UCSD-AML1 (cell line): ENCODE measurements around the gene STARD10.

Experiments
- DNase-seq: peaks from one replicate; lab custom pipeline; 2025; ENCODE audit not compliant: unreplicated experiment; lab: John Stamatoyannopoulos, UW

The STARD10 gene

DNA sequence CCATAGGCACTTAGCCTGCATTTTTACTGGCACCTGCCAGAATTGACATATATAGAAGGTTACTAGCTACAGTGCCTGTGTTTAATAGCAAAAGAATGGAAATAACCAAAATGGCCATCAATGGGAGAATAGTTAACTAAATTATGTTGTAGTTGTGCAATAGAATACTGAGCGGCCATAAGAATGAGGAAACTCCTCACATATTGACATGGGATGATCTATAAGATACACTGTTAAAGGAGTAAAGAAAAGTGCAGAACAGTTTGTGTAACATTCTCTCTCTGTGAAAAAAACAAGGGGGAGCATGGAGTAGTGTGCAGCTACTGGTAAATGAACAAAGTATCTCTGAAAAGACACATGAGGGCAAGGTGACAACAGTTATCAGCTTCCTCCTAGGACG is 63.1 kb downstream of the STARD10 start:
- DNase-seq, result no peak

- no peak for DNase-seq
These were observed 63.6 kb downstream of the STARD10 start for GRCh38 chr11:72730243-72730642.

- no peak for DNase-seq
These were observed 66.3 kb downstream of the STARD10 start for GRCh38 chr11:72727521-72727920.

- no peak for DNase-seq
These were observed 67.3 kb downstream of the STARD10 start for GRCh38 chr11:72726266-72727220.

DNA sequence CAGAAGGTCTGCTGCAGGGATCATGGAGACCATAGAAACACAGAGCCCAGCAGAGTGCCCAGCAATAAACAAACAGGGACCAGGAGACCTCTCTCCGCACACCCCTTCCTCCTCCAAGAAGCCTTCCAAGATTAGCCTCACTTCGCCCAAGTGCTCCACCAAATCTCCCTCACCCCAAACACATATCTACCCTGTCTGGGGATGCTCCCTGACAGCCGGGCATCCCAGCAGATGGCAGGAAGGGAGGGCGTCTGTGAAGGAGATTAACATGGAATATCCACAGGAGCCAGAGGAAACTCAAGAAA is 68.2 kb downstream of the STARD10 start:
- DNase-seq, result no peak

DNA sequence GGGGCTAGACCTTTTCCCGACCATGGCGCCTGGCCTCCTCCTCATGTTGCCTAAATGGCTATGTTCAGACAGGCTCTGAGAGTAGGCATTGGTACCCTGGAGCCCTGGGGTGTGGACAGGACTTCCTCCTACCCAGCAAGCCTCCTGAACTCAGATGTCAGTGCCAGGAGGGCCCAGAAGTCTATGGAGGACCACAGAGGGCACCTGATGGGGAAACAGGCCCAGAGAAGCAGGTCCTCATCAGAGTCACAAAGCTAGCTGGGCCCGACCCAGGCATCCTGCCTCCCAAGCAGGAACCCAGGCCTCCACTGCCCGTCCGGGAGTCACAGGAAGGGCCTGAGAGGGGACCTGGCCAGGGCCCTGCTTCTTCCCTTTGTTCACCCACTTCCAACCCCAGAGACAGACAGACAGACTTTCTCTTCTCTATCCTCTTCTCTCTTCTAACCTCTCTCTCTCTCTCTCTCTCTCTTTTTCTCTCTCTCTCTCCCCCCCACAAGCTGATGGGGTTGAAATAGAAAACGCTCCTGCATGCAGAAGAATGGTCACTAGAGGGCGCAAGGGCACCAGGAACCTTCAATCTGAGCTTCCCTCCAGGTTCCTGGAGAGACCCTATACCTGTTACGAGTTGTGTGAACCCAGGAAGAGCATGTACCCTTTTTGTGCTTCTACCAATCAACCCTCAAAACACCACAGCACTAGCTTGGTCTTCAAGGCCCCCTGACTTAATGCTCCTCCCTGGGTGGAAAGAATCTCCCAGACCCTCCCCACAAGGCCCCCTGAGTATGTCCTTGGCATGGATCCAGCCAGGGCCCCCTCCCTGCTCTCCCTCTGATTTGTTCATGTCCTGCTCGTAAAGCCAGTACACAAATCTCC is 68.8 kb downstream of the STARD10 start:
- DNase-seq, result peak; percentile 67

DNA sequence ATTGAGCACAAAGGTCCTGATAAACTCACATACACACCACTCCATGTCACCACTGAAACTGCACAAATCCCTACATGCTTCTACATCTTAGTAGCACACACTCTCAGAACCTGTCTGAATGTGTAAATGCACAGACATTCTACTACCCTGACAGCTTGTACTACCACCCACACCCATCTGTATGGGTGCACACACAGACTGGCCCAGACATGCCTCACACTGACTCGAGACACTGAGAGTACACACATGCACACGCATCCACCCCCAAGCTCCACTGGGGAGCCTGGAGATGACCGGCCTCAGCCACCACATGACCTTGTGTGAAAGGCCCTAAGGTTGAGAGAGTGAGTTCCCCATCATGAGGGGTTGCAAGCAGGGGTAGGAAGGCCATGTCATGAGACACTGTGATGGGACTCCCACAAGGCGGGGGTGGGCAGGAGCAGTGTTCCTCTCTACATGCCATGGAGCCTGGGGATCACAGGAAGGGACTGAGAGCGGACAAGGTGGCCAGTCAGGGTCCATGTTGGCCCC is 69.8 kb downstream of the STARD10 start:
- DNase-seq, result no peak

DNA sequence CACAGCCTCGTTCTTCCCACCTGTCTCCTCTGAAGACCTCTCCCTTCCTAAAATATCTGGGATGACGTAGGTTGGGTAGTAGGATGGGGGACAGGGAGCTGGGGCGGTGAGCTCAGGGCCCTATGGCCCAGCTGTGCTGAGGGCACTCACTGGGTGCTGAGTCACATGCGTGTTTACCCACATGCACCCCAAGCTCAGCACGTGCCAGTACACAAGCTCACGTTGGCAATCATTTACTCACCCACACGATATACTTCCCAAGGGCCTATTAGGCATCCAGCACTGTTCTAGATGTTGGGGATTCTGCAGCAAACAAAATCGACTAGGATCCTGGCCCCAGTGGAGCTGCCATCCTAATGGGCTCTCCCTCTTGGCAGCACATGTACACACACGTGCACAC is 70.3 kb downstream of the STARD10 start:
- no peak for DNase-seq

- peak; percentile 94 for DNase-seq
These were observed 71.6 kb downstream of the STARD10 start for GRCh38 chr11:72722050-72722748.

DNA sequence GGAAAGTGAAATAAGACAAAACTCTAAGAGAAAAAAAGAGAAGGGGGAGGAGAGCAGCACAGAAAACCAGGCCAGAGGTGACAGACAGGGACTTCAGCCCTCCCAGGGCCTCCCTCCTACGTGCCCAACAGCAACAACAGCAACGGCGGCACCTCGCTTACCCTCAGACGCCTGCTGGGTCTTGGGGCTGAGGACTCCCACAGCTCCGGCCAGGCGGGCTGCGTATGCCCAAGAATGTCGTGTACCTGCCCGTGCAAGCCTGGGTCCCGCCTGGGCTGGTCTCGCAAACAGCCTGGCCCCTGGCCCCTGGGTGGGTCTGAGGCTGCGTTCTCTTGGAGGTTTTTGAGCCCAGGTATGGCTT is 72.2 kb downstream of the STARD10 start:
- DNase-seq, result no peak

- no peak for DNase-seq
These were observed 72.6 kb downstream of the STARD10 start for GRCh38 chr11:72721276-72721675.

DNA sequence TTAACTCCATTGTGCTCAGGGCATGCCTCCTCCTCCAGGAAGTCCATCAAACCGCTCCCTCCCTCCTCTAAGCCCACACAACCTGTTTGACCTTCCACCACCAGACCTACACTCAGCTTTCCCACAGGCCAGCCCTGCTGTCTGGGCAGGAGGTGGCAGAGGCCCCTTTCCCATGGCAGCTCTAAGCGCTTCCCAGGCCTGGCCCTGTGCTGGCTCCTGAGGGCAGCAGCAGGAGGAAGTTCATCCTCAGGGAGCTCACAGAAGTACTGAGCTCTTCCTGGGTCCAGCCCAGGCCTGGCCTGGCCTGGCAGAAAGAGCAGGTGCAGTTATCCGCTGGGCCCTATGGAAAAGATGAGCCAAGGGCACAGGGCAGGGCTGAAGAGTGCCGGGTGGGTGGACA is 73.1 kb downstream of the STARD10 start:
- DNase-seq, result no peak

- peak; percentile 22 for DNase-seq
These were observed 73.8 kb downstream of the STARD10 start for GRCh38 chr11:72720047-72720446.

- DNase-seq, result no peak
These were observed 74.3 kb downstream of the STARD10 start for GRCh38 chr11:72719551-72719950.

GRCh38 chr11:72719144-72719543 is 74.7 kb downstream of the STARD10 start:
- peak; percentile 22 for DNase-seq

GRCh38 chr11:72718101-72718501 is 75.7 kb downstream of the STARD10 start:
- DNase-seq, result peak; percentile 29

GRCh38 chr11:72716788-72717435 is 76.9 kb downstream of the STARD10 start:
- no peak for DNase-seq

DNA sequence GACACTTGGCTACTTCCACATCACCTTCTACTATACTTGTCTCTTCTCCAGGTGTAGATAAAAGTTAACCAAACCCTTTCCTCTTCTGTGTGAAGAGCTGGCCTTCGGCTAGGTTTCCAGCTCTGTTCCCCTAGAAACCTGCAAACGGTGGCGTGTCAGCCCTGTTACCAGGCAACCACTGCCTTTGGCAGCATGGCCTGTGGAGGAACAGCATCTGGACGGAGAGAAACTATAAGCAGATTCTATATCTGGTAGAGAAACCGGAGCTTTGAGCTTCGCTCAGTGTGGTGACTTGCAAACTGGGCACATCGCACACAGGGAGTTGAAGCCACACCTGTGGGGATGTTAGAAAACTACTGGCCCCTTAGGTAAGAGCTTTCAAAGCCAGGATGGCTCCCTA is 77.6 kb downstream of the STARD10 start:
- DNase-seq, result no peak

DNA sequence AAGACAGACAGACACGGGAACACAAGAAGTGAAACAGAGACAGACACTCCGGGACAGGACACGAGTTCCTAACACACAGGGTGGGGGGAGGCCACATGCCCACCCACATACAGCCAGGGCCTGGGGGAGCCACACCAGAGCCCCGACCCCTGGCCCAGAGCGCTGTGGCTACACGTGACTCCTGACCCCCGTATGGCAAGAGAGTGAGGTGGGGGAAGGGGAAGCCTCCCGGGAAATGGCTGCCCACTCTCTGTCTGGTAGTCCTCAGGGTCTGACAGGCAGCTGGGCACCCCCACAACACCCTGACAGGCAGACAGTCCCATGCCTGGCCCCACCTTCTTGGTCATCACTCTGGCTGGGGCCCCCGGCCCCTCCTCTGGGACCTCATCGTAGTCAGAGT is 81.0 kb downstream of the STARD10 start:
- no peak for DNase-seq

DNA sequence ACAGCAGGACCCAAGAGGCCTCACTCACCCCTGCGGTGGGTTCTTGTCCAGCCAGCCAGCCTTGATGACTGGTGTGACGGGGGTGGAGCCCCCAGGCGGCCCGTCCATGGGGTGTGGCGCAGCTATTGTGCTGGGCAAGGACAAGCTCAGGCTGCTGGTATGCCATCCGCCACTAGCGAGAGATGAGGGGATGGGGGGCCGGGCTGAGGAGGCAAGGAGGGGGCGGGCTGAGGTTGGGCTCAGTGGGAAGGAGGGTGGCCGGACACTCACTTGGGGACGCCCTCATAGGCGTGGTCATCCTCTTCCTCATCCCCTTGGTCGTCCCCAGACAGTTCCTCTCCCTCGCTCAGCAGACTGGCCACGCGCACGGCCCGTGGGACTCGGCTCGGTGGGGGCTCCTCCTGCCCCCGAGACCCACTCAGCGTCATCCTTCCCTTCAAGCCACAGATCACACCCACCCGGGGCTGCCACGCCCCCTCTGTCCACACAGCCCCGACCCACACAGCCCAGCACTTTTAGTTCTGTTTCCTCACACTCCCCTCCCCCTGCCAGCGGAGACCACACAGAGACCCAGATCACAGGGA is 81.6 kb downstream of the STARD10 start:
- DNase-seq, result no peak
